Upper lobe of left lung (tissue), 4 donors: ENCODE data around the gene EYS.

Experiments used
- CTCF ChIP-seq, 6 experiments: fragments of 450-650 bp in 4 of 6; fragments of 200-600 bp in 2 of 6; sonication (generic) in 2 of 6; IDR thresholded peaks; one replicate each; pipeline ENCODE4 v1.5.1; 2016 to 2019; ENCODE audit warnings: antibody characterized with exemption in 6 of 6
- EP300 ChIP-seq, 4 donors: sonication (generic); formaldehyde crosslinking; IDR thresholded peaks; one replicate each; pipeline ENCODE4 v1.5.1; 2017; ENCODE audit warnings: antibody characterized with exemption in 4 of 4, control low read depth in 2 of 4
- POLR2A ChIP-seq, 4 donors: fragments of 450-650 bp; IDR thresholded peaks; one replicate each; pipeline ENCODE4 v1.5.1; 2016 to 2017; ENCODE audit warnings: antibody characterized with exemption in 4 of 4, mild to moderate bottlenecking in 2 of 4
- POLR2AphosphoS5 ChIP-seq, 2 donors: sonication (generic); formaldehyde crosslinking; IDR thresholded peaks; one replicate each; pipeline ENCODE4 v1.5.1; 2017; ENCODE audit warnings: antibody characterized with exemption in 2 of 2

GRCh38 chr6:64736421-64736950, 970.5 kb downstream of the EYS start:
- no peak for TF ChIP-seq CTCF (IDR thresholded peaks at IDR 0.05)
- TF ChIP-seq POLR2A (IDR thresholded peaks at IDR 0.05) = no peak
- TF ChIP-seq POLR2AphosphoS5 (IDR thresholded peaks at IDR 0.05) = no peak
- no peak for TF ChIP-seq EP300 (IDR thresholded peaks at IDR 0.05)
